ENCODE measurements around the gene TRIM41. TPM values are rescaled to one million over a fixed set of nuclear protein-coding genes. Genes with fewer than 3 reads are reported as not detected.

Gene TRIM41
- total and polyA plus RNA-seq, 9 of the 15 experiments (the other 6 are each of a cell fraction or from before 2014, with no cell fraction given): 1.8 to 47.6 (median 20.9) TPM

DNA sequence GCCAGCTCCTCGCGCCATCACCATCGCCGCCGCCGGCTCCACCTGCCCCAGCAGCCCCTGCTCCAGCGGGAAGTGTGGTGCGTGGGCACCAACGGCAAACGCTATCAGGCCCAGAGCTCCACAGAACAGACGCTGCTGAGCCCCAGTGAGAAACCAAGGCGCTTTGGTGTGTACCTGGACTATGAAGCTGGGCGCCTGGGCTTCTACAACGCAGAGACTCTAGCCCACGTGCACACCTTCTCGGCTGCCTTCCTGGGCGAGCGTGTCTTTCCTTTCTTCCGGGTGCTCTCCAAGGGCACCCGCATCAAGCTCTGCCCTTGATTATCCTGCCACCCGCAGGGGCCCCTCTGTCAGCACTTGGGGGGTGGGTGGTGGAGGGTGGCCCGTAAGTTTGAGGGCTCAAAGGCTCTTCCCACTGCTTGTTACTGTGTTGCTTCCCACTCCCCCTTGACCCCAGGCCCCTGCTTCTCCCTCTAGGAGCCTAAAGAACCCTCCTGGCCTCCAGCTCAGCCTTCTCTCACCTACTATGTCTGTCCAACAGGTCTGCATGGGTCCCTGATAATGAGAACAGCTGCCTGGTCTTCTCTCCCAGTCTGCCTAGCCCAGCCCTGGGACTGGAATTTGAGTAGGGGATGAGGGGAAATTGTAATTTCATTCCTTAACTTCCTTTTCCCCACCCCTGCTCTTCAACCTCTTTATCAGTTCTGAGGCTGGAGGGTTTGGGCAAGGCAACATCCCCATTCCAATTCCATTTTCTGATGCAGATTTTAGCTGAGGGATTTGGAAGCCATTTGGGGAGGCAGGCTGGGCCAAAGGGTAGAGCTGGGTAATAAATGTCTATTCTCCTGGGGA, 11.6 kb downstream of the TRIM41 start (continued):
- TF ChIP-seq, protein P1, sequence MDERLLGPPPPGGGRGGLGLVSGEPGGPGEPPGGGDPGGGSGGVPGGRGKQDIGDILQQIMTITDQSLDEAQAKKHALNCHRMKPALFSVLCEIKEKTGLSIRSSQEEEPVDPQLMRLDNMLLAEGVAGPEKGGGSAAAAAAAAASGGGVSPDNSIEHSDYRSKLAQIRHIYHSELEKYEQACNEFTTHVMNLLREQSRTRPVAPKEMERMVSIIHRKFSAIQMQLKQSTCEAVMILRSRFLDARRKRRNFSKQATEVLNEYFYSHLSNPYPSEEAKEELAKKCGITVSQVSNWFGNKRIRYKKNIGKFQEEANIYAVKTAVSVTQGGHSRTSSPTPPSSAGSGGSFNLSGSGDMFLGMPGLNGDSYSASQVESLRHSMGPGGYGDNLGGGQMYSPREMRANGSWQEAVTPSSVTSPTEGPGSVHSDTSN (CRISPR knock-in tag; IDR thresholded peaks at IDR 0.05; ENCODE audit: low read depth): no peak
- TF ChIP-seq, protein P1 (tag; conservative IDR thresholded peaks at IDR 0.05; ENCODE audit: low read depth): no peak
- 0 out of 2 replicates have a peak, but pooled peaks have one; percentile 3 for TF ChIP-seq PML (IDR thresholded peaks at IDR 0.05; ENCODE audit: low read length)
- TF ChIP-seq TCF7L2 (IDR thresholded peaks at IDR 0.05; ENCODE audit: low read depth, low read length): no peak
- TF ChIP-seq SIRT6 (IDR thresholded peaks at IDR 0.05; ENCODE audit: low read depth, low read length): peak; percentile 64
- no peak for TF ChIP-seq DMBX1 (CRISPR knock-in tag; IDR thresholded peaks at IDR 0.05; ENCODE audit: borderline replicate concordance)
- no peak for TF ChIP-seq NUFIP1 (IDR thresholded peaks at IDR 0.05; ENCODE audit: partially characterized antibody)
- TF ChIP-seq IRF9 (tag; IDR thresholded peaks at IDR 0.05): no peak
- TF ChIP-seq ZBTB1 (CRISPR knock-in tag; IDR thresholded peaks at IDR 0.05; ENCODE audit: borderline replicate concordance, low read depth): no peak
- no peak for TF ChIP-seq KDM5B (IDR thresholded peaks at IDR 0.05; ENCODE audit: insufficient replicate concordance, low read depth, low read length)
- no peak for TF ChIP-seq SOX6 (IDR thresholded peaks at IDR 0.05)
- TF ChIP-seq, protein P2, sequence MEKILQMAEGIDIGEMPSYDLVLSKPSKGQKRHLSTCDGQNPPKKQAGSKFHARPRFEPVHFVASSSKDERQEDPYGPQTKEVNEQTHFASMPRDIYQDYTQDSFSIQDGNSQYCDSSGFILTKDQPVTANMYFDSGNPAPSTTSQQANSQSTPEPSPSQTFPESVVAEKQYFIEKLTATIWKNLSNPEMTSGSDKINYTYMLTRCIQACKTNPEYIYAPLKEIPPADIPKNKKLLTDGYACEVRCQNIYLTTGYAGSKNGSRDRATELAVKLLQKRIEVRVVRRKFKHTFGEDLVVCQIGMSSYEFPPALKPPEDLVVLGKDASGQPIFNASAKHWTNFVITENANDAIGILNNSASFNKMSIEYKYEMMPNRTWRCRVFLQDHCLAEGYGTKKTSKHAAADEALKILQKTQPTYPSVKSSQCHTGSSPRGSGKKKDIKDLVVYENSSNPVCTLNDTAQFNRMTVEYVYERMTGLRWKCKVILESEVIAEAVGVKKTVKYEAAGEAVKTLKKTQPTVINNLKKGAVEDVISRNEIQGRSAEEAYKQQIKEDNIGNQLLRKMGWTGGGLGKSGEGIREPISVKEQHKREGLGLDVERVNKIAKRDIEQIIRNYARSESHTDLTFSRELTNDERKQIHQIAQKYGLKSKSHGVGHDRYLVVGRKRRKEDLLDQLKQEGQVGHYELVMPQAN (IDR thresholded peaks at IDR 0.05; ENCODE audit: borderline replicate concordance): no peak
- TF ChIP-seq UBTF (IDR thresholded peaks at IDR 0.05; ENCODE audit: borderline replicate concordance in 1 of 2, low read depth in 2 of 2, low read length in 2 of 2): no peak
- TF ChIP-seq, protein P3, sequence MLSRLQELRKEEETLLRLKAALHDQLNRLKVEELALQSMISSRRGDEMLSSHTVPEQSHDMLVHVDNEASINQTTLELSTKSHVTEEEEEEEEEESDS (CRISPR knock-in tag; IDR thresholded peaks at IDR 0.05): no peak

Measured in K562 (cell line).